GM23338 (cell line): Measurements from ENCODE around the gene NCKAP5.

ENCODE experiments used
- CREB1 ChIP-seq: fragments of 250-450 bp; sonication (Bioruptor Pico); IDR thresholded peaks from 2 replicates; pipeline ENCODE4 v1.5.0; 2020; ENCODE audit warnings: low read depth, mild to moderate bottlenecking, moderate library complexity
- CTCF ChIP-seq, 2 experiments: fragments of 200-600 bp in 1 of 2; sonication (generic) in 1 of 2; conservative IDR thresholded peaks; 2 replicates each; pipeline versions ENCODE4 v1.5.1 to v1.6.1; 2016 to 2017; ENCODE audit warnings: antibody characterized with exemption in 2 of 2, low read depth in 2 of 2, mild to moderate bottlenecking in 2 of 2, moderate library complexity in 1 of 2
- ETS1 ChIP-seq: IDR thresholded peaks from 2 replicates; pipeline ENCODE4 v1.6.1; 2016; ENCODE audit warnings: antibody characterized with exemption
- EZH2 ChIP-seq: fragments of 200-600 bp; sonication (generic); IDR thresholded peaks from one replicate; pipeline ENCODE4 v1.8.0; 2017; ENCODE audit warnings: antibody characterized with exemption, mild to moderate bottlenecking, low read depth; ENCODE audit not compliant: unreplicated experiment
- EZH2phosphoT487 ChIP-seq: fragments of 200-600 bp; sonication (generic); IDR thresholded peaks from one replicate; pipeline ENCODE4 v1.8.1; 2018; ENCODE audit warnings: antibody characterized with exemption; ENCODE audit not compliant: unreplicated experiment
- JUNB ChIP-seq: IDR thresholded peaks from one replicate; pipeline ENCODE4 v1.6.1; 2016; ENCODE audit warnings: antibody characterized with exemption; ENCODE audit not compliant: unreplicated experiment
- NANOG ChIP-seq: IDR thresholded peaks from 2 replicates; pipeline ENCODE4 v1.6.1; 2016; ENCODE audit warnings: antibody characterized with exemption, borderline replicate concordance
- POLR2AphosphoS5 ChIP-seq: IDR thresholded peaks from 2 replicates; pipeline ENCODE4 v1.6.1; 2016; ENCODE audit warnings: antibody characterized with exemption, low read depth
- REST ChIP-seq: IDR thresholded peaks from one replicate; pipeline ENCODE4 v1.6.1; 2018; ENCODE audit warnings: antibody characterized with exemption; ENCODE audit not compliant: unreplicated experiment
- STAT1 ChIP-seq: IDR thresholded peaks from one replicate; pipeline ENCODE4 v1.6.1; 2016; ENCODE audit warnings: antibody characterized with exemption; ENCODE audit not compliant: unreplicated experiment
- ZNF114 ChIP-seq: fragments of 250-450 bp; sonication (Bioruptor Pico); IDR thresholded peaks from 2 replicates; pipeline ENCODE4 v1.5.0; 2020; ENCODE audit warnings: mild to moderate bottlenecking, moderate library complexity
- ZNF331 ChIP-seq: fragments of 250-450 bp; sonication (Bioruptor Pico); IDR thresholded peaks from 2 replicates; pipeline ENCODE4 v1.5.0; 2020; ENCODE audit warnings: low read depth, mild to moderate bottlenecking, moderate library complexity
- ZNF462 ChIP-seq: fragments of 250-450 bp; sonication (Bioruptor Pico); IDR thresholded peaks from 2 replicates; pipeline ENCODE4 v1.5.0; 2020; ENCODE audit warnings: mild to moderate bottlenecking, moderate library complexity

GRCh38 chr2:133167990-133168389 is 400.3 kb downstream of the NCKAP5 start:
- TF ChIP-seq CTCF (conservative IDR thresholded peaks at IDR 0.05; ENCODE audit: low read depth in 2 of 2) = no peak
- TF ChIP-seq ETS1 = no peak
- TF ChIP-seq EZH2 = no peak
- TF ChIP-seq POLR2AphosphoS5 = no peak
- TF ChIP-seq EZH2phosphoT487 = no peak
- TF ChIP-seq JUNB = no peak
- TF ChIP-seq NANOG = no peak
- TF ChIP-seq CREB1 (CRISPR knock-in tag) = no peak
- TF ChIP-seq REST = no peak
- no peak for TF ChIP-seq STAT1
- no peak for TF ChIP-seq ZNF462 (CRISPR knock-in tag)
- no peak for TF ChIP-seq ZNF331 (CRISPR knock-in tag)
- no peak for TF ChIP-seq ZNF114
